ENCODE data around the gene CCDC187.

DNA sequence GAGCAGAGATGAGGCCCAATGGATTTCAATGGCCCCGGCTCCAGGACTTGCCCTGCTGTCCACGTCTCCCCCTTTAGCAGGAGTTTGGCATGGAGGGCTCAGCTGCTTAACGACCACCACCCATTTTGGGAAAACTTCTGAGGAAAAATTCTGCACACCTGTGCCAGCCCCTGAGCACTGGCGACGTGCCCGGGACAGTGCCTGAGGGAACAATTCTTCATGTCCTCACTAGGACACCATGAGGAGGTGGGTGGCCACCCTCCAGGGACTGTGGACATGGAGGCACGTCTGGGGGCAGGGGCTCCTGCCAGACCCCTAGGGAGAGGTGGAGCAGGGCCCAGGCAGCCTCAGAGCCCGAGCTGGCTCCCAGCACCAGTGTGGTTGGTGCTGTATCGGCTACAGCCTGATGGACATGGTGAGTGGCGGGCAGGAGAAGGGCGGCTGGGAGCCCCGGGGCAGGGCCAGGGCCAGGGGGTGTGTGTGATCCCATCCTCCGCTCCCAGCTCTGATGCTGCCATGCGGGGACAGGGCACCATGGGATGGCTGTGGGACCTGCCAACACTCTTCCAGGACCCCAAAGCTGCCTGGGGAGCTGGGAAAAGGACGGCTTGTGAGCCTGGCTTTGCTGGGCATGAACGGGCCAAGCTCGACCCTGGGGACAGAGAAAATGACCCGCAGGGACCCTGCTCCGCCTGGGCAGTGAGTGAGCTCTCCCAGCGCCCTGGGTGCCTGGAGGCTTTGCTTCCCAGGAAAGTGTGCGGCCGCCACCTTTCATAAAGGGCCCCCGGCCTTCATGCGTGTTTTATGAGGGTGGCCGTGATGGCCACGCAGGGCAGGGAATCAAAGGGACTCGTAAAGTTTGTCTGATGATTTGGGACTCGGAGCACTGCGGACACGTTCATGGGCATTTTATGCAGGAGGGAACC is 54.7 kb downstream of the CCDC187 start:
- TF ChIP-seq EP300 (IDR thresholded peaks at IDR 0.05), result no peak
- TF ChIP-seq POLR2A (IDR thresholded peaks at IDR 0.05), result no peak
- no peak for TF ChIP-seq POLR2AphosphoS5 (IDR thresholded peaks at IDR 0.05)
- TF ChIP-seq, protein P1, sequence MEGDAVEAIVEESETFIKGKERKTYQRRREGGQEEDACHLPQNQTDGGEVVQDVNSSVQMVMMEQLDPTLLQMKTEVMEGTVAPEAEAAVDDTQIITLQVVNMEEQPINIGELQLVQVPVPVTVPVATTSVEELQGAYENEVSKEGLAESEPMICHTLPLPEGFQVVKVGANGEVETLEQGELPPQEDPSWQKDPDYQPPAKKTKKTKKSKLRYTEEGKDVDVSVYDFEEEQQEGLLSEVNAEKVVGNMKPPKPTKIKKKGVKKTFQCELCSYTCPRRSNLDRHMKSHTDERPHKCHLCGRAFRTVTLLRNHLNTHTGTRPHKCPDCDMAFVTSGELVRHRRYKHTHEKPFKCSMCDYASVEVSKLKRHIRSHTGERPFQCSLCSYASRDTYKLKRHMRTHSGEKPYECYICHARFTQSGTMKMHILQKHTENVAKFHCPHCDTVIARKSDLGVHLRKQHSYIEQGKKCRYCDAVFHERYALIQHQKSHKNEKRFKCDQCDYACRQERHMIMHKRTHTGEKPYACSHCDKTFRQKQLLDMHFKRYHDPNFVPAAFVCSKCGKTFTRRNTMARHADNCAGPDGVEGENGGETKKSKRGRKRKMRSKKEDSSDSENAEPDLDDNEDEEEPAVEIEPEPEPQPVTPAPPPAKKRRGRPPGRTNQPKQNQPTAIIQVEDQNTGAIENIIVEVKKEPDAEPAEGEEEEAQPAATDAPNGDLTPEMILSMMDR (IDR thresholded peaks at IDR 0.05), result no peak
